GM18867 (cell line): Measurements from ENCODE around the gene NPFF.
A peak's percentile ranks its signal among the peaks of the same experiment; 100 is the strongest.
"Not testable (repeated sequence)": the region's sequence is repeated elsewhere in the genome, so short reads cannot be mapped to it uniquely, and the experiment has no call there.

Experiments
- ATAC-seq: cut with Tn5 transposase; IDR thresholded peaks from one replicate; pipeline ENCODE4 v1.9.1; 2021; ENCODE audit warnings: mild to moderate bottlenecking, moderate library complexity; ENCODE audit not compliant: unreplicated experiment

NPFF gene

GRCh38 chr12:53506881-53507602 lies at the start of gene NPFF:
TSS of gene NPFF (minus strand) at chr12:53507484. CDS start at chr12:53507474, 10 bp downstream.
- no peak for ATAC-seq

- no peak for ATAC-seq
Measured at GRCh38 chr12:53552361-53553327, 45.4 kb upstream of the NPFF start.

GRCh38 chr12:53551889-53552291 lies 44.6 kb upstream of the NPFF start:
- ATAC-seq = no peak

GRCh38 chr12:53550595-53550994 lies 43.3 kb upstream of the NPFF start:
- no peak for ATAC-seq

GRCh38 chr12:53550131-53550530 lies 42.8 kb upstream of the NPFF start:
- not testable (repeated sequence) for ATAC-seq

- ATAC-seq = not testable (repeated sequence)
Measured at GRCh38 chr12:53548354-53548753, 41.1 kb upstream of the NPFF start.

GRCh38 chr12:53543539-53543938 lies 36.3 kb upstream of the NPFF start:
- ATAC-seq = peak; percentile 68

- no peak for ATAC-seq
Measured at GRCh38 chr12:53539526-53539925, 32.2 kb upstream of the NPFF start.

GRCh38 chr12:53538209-53538689 lies 31.0 kb upstream of the NPFF start:
- no peak for ATAC-seq

- ATAC-seq = no peak
Measured at GRCh38 chr12:53536962-53537361, 29.7 kb upstream of the NPFF start.

- ATAC-seq = no peak
Measured at GRCh38 chr12:53533471-53533870, 26.2 kb upstream of the NPFF start.

GRCh38 chr12:53532524-53533445 lies 25.5 kb upstream of the NPFF start:
- no peak for ATAC-seq

- ATAC-seq = no peak
Measured at GRCh38 chr12:53532021-53532420, 24.7 kb upstream of the NPFF start.

GRCh38 chr12:53530920-53531319 lies 23.6 kb upstream of the NPFF start:
- ATAC-seq = no peak

GRCh38 chr12:53530061-53530460 lies 22.8 kb upstream of the NPFF start:
- ATAC-seq = no peak

GRCh38 chr12:53524476-53524875 lies 17.2 kb upstream of the NPFF start:
- ATAC-seq = no peak

- ATAC-seq = no peak
Measured at GRCh38 chr12:53523131-53523530, 15.8 kb upstream of the NPFF start.

- ATAC-seq = no peak
Measured at GRCh38 chr12:53518381-53518780, 11.1 kb upstream of the NPFF start.

- ATAC-seq = no peak
Measured at GRCh38 chr12:53516758-53517455, 9.6 kb upstream of the NPFF start.

GRCh38 chr12:53515291-53515680 lies 8.0 kb upstream of the NPFF start:
- ATAC-seq = no peak
